Natural killer cell (primary cell): Measurements from ENCODE around the gene DCUN1D2. TPM values are rescaled to one million over a fixed set of nuclear protein-coding genes. Genes with fewer than 3 reads are reported as not detected.

Experiments used
- ATAC-seq, 3 donors: fragments of 150-1000 bp in 2 of 3; fragments of 200-7000 bp in 1 of 3; cut with Tn5 transposase; 1 replicate in 1 of 3; 2 replicates in 2 of 3; pipeline ENCODE4 v1.10.0; 2021; ENCODE audit warnings: mild to moderate bottlenecking in 2 of 3, moderate library complexity in 2 of 3
- DNase-seq, 2 donors: peaks; one replicate each; pipeline versions ENCODE4 v3.0.0 to v3.0.0-alpha.2; 2013 to 2021; ENCODE audit warnings: mixed read lengths in 1 of 2
- H3K27ac ChIP-seq: one replicate; pipeline ENCODE4 v1.5.1; 2013; ENCODE audit warnings: mild to moderate bottlenecking, low read length
- H3K27me3 ChIP-seq: one replicate; pipeline ENCODE4 v1.6.1; 2013; ENCODE audit warnings: low read length; ENCODE audit not compliant: control insufficient read depth, insufficient read depth
- H3K36me3 ChIP-seq: one replicate; pipeline ENCODE4 v1.6.1; 2013; ENCODE audit warnings: low read length; ENCODE audit not compliant: control insufficient read depth, insufficient read depth
- H3K4me1 ChIP-seq: one replicate; pipeline ENCODE4 v1.6.1; 2013; ENCODE audit warnings: low read length; ENCODE audit not compliant: control insufficient read depth, insufficient read depth
- H3K4me3 ChIP-seq: one replicate; pipeline ENCODE4 v1.5.1; 2013; ENCODE audit warnings: low read length
- H3K9me3 ChIP-seq: one replicate; pipeline ENCODE4 v1.6.1; 2013; ENCODE audit warnings: low read length; ENCODE audit not compliant: control insufficient read depth, insufficient read depth
- H3K27ac Mint-ChIP-seq, 2 donors: one replicate each; pipeline ENCODE4 v1.8.0; 2022; ENCODE audit warnings: mild to moderate bottlenecking in 2 of 2, mixed read lengths in 2 of 2, moderate library complexity in 1 of 2
- H3K27me3 Mint-ChIP-seq, 2 donors: one replicate each; pipeline ENCODE4 v1.8.0; 2022; ENCODE audit warnings: low read depth in 2 of 2, mixed read lengths in 2 of 2
- H3K36me3 Mint-ChIP-seq: one replicate; pipeline ENCODE4 v1.8.0; 2022; ENCODE audit warnings: mixed read lengths
- H3K4me1 Mint-ChIP-seq, 2 donors: one replicate each; pipeline ENCODE4 v1.8.0; 2022; ENCODE audit warnings: mixed read lengths in 2 of 2
- H3K4me3 Mint-ChIP-seq: one replicate; pipeline ENCODE4 v1.8.0; 2022; ENCODE audit warnings: mild to moderate bottlenecking, moderate library complexity, mixed read lengths
- H3K9me3 Mint-ChIP-seq, 2 donors: one replicate each; pipeline ENCODE4 v1.8.0; 2022; ENCODE audit warnings: mixed read lengths in 2 of 2
- WGBS: methylation state at CpG from one replicate; pipeline ENCODE4 v1.1.7; 2013; ENCODE audit warnings: missing lambda C conversion rate; ENCODE audit not compliant: insufficient coverage; 5-methylcytosine and 5-hydroxymethylcytosine counted together
- intact Hi-C: fragments of 100-400 bp; cut with micrococcal nuclease; formaldehyde crosslinking; loops from one replicate; pipeline ENCODE4 v1.14.2; 2022
- total RNA-seq, 4 donors: library from RNA; stranded (reverse); fragments of 120-200 nt in 1 of 4; gene quantifications; one replicate each; pipeline versions ENCODE4 v1.2.3 to v1.2.4, GENCODE V29; 2013 to 2022
- TF ChIP-seq, protein P1 (sequence below): fragments of 200-600 bp; IDR thresholded peaks from one replicate; pipeline ENCODE4 v1.8.0; 2022; ENCODE audit warnings: antibody characterized with exemption

Gene DCUN1D2
- total RNA-seq, 3 donors from 2014 or later (not counting 1 experiment from before 2014, with no cell fraction given) = 26.1 to 33.9 (median 27.1) TPM

DNA sequence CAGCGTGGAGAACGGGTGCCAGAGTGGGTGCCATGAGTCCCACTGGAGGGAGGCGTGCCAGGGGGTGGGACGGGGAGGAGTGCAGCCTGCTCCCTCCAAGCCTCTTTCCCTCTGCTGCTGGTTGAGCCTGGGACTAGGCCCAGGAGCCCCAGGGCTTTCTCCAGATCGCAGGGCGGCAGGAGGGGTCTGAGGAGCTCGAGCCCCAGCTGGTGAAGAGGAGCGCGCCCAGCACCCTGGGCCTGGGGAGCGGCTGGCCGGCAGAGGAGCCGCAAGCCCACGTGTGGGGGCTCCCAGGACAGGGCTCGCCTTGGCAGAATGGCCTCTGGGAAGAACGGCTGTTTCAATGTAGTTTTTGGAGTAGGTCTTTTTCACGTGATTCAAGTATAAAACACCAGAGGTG is 12.2 kb upstream of the DCUN1D2 start:
- TF ChIP-seq, protein P1, sequence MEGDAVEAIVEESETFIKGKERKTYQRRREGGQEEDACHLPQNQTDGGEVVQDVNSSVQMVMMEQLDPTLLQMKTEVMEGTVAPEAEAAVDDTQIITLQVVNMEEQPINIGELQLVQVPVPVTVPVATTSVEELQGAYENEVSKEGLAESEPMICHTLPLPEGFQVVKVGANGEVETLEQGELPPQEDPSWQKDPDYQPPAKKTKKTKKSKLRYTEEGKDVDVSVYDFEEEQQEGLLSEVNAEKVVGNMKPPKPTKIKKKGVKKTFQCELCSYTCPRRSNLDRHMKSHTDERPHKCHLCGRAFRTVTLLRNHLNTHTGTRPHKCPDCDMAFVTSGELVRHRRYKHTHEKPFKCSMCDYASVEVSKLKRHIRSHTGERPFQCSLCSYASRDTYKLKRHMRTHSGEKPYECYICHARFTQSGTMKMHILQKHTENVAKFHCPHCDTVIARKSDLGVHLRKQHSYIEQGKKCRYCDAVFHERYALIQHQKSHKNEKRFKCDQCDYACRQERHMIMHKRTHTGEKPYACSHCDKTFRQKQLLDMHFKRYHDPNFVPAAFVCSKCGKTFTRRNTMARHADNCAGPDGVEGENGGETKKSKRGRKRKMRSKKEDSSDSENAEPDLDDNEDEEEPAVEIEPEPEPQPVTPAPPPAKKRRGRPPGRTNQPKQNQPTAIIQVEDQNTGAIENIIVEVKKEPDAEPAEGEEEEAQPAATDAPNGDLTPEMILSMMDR = no peak
- H3K27me3 Mint-ChIP-seq = no peaks in the 10 kb centered on the region
- no peak for ATAC-seq
- H3K4me1 ChIP-seq = no peaks in the 10 kb centered on the region
- H3K27ac ChIP-seq = no peak overlapping the region
- no peak overlapping the region for H3K27ac Mint-ChIP-seq
- peaks cover 61% of the 10 kb centered on the region for H3K36me3 ChIP-seq
- H3K4me1 Mint-ChIP-seq = peaks cover 1 to 9% of the 10 kb centered on the region in 2 donors
- H3K27me3 ChIP-seq = no peaks in the 10 kb centered on the region
- no peak overlapping the region for H3K4me3 ChIP-seq
- intact Hi-C loops = no loop called here
- H3K36me3 Mint-ChIP-seq = peaks cover 26% of the 10 kb centered on the region
- no peaks in the 10 kb centered on the region for H3K9me3 Mint-ChIP-seq
- no peaks in the 10 kb centered on the region for H3K9me3 ChIP-seq
- WGBS = 88% methylated on average over 16 of the region's 16 CpGs
- DNase-seq = no peak
- no peak overlapping the region for H3K4me3 Mint-ChIP-seq

- Mint-ChIP-seq H3K9me3 (no peaks in the 10 kb centered on the region), H3K27ac (no peak overlapping the region), H3K4me1 (peaks cover 6 to 11% of the 10 kb centered on the region in 2 donors), H3K36me3 (peaks cover 26% of the 10 kb centered on the region), H3K4me3 (no peak overlapping the region), H3K27me3 (no peaks in the 10 kb centered on the region)
- DNase-seq = no peak
- Histone ChIP-seq H3K9me3 (no peaks in the 10 kb centered on the region), H3K4me1 (peaks cover 4% of the 10 kb centered on the region), H3K27ac (no peak overlapping the region), H3K4me3 (no peak overlapping the region), H3K27me3 (no peaks in the 10 kb centered on the region), H3K36me3 (peaks cover 75% of the 10 kb centered on the region)
- WGBS = 92% methylated on average over 10 of the region's 11 CpGs
- ATAC-seq = no peak
- intact Hi-C loops = no loop called here
- TF ChIP-seq, protein P1 = no peak
Measured at GRCh38 chr13:113500530-113501265, 10.2 kb upstream of the DCUN1D2 start.

- no peak for ATAC-seq
- Histone ChIP-seq H3K27ac (no peak overlapping the region), H3K27me3 (no peaks in the 10 kb centered on the region), H3K9me3 (no peaks in the 10 kb centered on the region), H3K36me3 (peaks cover 81% of the 10 kb centered on the region), H3K4me3 (no peak overlapping the region), H3K4me1 (peaks cover 5% of the 10 kb centered on the region)
- no peak overlapping the region for H3K27ac Mint-ChIP-seq
- no peaks in the 10 kb centered on the region for H3K27me3 Mint-ChIP-seq
- intact Hi-C loops = no loop called here
- H3K4me3 Mint-ChIP-seq = no peak overlapping the region
- H3K9me3 Mint-ChIP-seq = no peaks in the 10 kb centered on the region
- DNase-seq = no peak
- TF ChIP-seq, protein P1 = no peak
- peaks cover 11 to 13% of the 10 kb centered on the region in 2 donors for H3K4me1 Mint-ChIP-seq
- WGBS = 90% methylated on average over 3 of the region's 4 CpGs
- H3K36me3 Mint-ChIP-seq = peaks cover 21% of the 10 kb centered on the region
Measured at GRCh38 chr13:113499936-113500335, 9.4 kb upstream of the DCUN1D2 start.

DNA sequence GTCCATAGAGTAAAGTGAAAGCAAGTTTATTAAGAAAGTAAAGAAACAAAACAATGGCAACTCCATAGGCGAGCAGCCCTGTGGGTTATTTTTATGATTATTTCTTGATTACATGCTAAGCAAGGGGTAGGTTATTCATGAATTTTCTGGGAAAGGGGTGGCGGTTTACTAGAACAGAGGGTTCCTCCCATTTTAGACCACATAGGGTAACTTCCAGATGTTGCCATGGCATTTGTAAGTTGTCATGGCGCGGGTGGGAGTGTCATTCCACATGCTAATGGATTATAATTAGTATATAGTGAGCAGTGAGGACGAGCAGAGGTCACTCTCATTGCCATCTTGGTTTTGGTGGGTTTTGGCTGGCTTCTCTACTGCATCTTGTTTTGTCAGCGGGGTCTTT is 8.4 kb upstream of the DCUN1D2 start:
- 97% methylated on average over 6 of the region's 6 CpGs for WGBS
- ATAC-seq = no peak
- H3K36me3 ChIP-seq = peaks cover 73% of the 10 kb centered on the region
- Mint-ChIP-seq H3K9me3 (no peaks in the 10 kb centered on the region), H3K4me1 (peaks cover 17 to 20% of the 10 kb centered on the region in 2 donors), H3K27me3 (no peaks in the 10 kb centered on the region), H3K36me3 (peaks cover 16% of the 10 kb centered on the region), H3K27ac (no peak overlapping the region), H3K4me3 (no peak overlapping the region)
- no peak overlapping the region for H3K27ac ChIP-seq
- no peak overlapping the region for H3K4me3 ChIP-seq
- no peaks in the 10 kb centered on the region for H3K9me3 ChIP-seq
- no peak for DNase-seq
- H3K27me3 ChIP-seq = no peaks in the 10 kb centered on the region
- TF ChIP-seq, protein P1 = no peak
- intact Hi-C loops = no loop called here
- H3K4me1 ChIP-seq = peaks cover 5% of the 10 kb centered on the region
